PC-9 (cell line): ENCODE measurements around the gene NAA25. TPM values are rescaled to one million over a fixed set of nuclear protein-coding genes. Genes with fewer than 3 reads are reported as not detected.

Source experiments
- BruUV-seq: library from RNA; stranded (reverse); fragments of 400-500 nt; replicated peaks from 2 replicates; lab custom pipeline; 2021; lab: Mats Ljungman, UMichigan
- CTCF ChIA-PET: fragments of 300-600 bp; sonication (Branson Sonifier 250); formaldehyde crosslinking; loops from one replicate; lab custom pipeline; 2022; ENCODE audit warnings: antibody characterized with exemption; lab: Charles Lee
- POLR2A ChIA-PET: fragments of 300-600 bp; sonication (Branson Sonifier 250); formaldehyde crosslinking; loops from one replicate; lab custom pipeline; 2022; ENCODE audit warnings: antibody characterized with exemption; ENCODE audit not compliant: unreplicated experiment; lab: Charles Lee
- DNase-seq, 2 experiments: peaks; one replicate each; pipeline versions ENCODE4 v3.0.0 to v3.0.0-alpha.2; 2015 to 2022; ENCODE audit warnings: mixed read lengths in 1 of 2
- H2AFZ ChIP-seq: fragments of 200-600 bp; sonication (generic); 2 replicates; pipeline ENCODE4 v1.8.1; 2017; ENCODE audit warnings: antibody characterized with exemption
- H3F3A ChIP-seq: fragments of 200-600 bp; sonication (generic); 2 replicates; pipeline ENCODE4 v1.8.1; 2017; ENCODE audit warnings: antibody characterized with exemption, mild to moderate bottlenecking, low read depth; ENCODE audit not compliant: insufficient read depth
- H3K27ac ChIP-seq: fragments of 200-600 bp; sonication (generic); 2 replicates; pipeline ENCODE4 v1.6.1; 2016; ENCODE audit warnings: mixed run types
- H3K27me3 ChIP-seq: fragments of 200-600 bp; sonication (generic); 2 replicates; pipeline ENCODE4 v1.6.1; 2016; ENCODE audit warnings: low read depth, mixed run types; ENCODE audit not compliant: insufficient read depth
- H3K36me3 ChIP-seq: fragments of 200-600 bp; sonication (generic); 2 replicates; pipeline ENCODE4 v1.6.1; 2016; ENCODE audit warnings: low read depth, mixed run types
- H3K4me1 ChIP-seq: fragments of 200-600 bp; sonication (generic); replicated peaks from 2 replicates; pipeline ENCODE4 v1.6.1; 2016; ENCODE audit warnings: mixed run types; ENCODE audit not compliant: insufficient read depth
- H3K4me2 ChIP-seq: fragments of 200-600 bp; sonication (generic); 2 replicates; pipeline ENCODE4 v1.6.1; 2017; ENCODE audit warnings: mixed run types
- H3K4me3 ChIP-seq: fragments of 200-600 bp; sonication (generic); 2 replicates; pipeline ENCODE4 v1.6.1; 2016; ENCODE audit warnings: mixed run types
- H3K79me2 ChIP-seq: fragments of 200-600 bp; sonication (generic); 2 replicates; pipeline ENCODE4 v1.6.1; 2017; ENCODE audit warnings: low read depth, mixed run types
- H3K9me2 ChIP-seq: fragments of 200-600 bp; sonication (generic); 2 replicates; pipeline ENCODE4 v1.8.1; 2017; ENCODE audit warnings: mild to moderate bottlenecking; ENCODE audit not compliant: insufficient read depth
- H3K9me3 ChIP-seq: fragments of 200-600 bp; sonication (generic); 2 replicates; pipeline ENCODE4 v1.8.1; 2016; ENCODE audit warnings: low read depth; ENCODE audit not compliant: insufficient read depth
- H4K20me1 ChIP-seq: fragments of 200-600 bp; sonication (generic); 2 replicates; pipeline ENCODE4 v1.8.1; 2017; ENCODE audit not compliant: insufficient read depth
- CTCF ChIP-seq: fragments of 200-600 bp; sonication (generic); conservative IDR thresholded peaks from 2 replicates; pipeline ENCODE4 v1.6.1; 2017; ENCODE audit warnings: mixed run types, antibody characterized with exemption, mild to moderate bottlenecking, moderate library complexity
- EZH2 ChIP-seq: fragments of 200-600 bp; sonication (generic); IDR thresholded peaks from 2 replicates; pipeline ENCODE4 v1.8.0; 2017; ENCODE audit warnings: antibody characterized with exemption, low read depth
- intact Hi-C: fragments of 100-400 bp; cut with micrococcal nuclease; formaldehyde crosslinking; loops from one replicate; pipeline ENCODE4 v1.10.0; 2022; ENCODE audit not compliant: unreplicated experiment
- total RNA-seq: library from RNA; stranded (reverse); gene quantifications from 2 replicates; pipeline ENCODE4 v1.2.3, GENCODE V29; 2021

NAA25 gene
- total RNA-seq, 1 experiment from 2014 or later = 37.0 TPM

- Histone ChIP-seq H3K36me3 (no peaks in the 10 kb centered on the region), H3K79me2 (peaks cover 25% of the 10 kb centered on the region), H4K20me1 (no peaks in the 10 kb centered on the region), H3K4me1 (peaks cover 29% of the 10 kb centered on the region), H3F3A (peaks cover 41% of the 10 kb centered on the region), H3K27me3 (no peaks in the 10 kb centered on the region), H3K4me3 (no peak overlapping the region), H3K9me2 (no peaks in the 10 kb centered on the region), H2AFZ (no peak overlapping the region), H3K27ac (no peak overlapping the region), H3K9me3 (no peaks in the 10 kb centered on the region), H3K4me2 (no peak overlapping the region)
- no TSS peak for BruUV-seq
- TF ChIP-seq CTCF (no peak), EZH2 (no peak)
- DNase-seq = no peak
- ChIA-PET CTCF (interaction anchor here (0.6 kb wide), 1 partner anchor 217 kb away, joined by 3 read pairs; no protein-coding TSS in a partner anchor), POLR2A (no interaction called here)
- intact Hi-C loops = no loop called here
Observed at GRCh38 chr12:112008918-112009317, 99.7 kb downstream of the NAA25 start.

- Histone ChIP-seq H3K27ac (no peak overlapping the region), H3K36me3 (no peaks in the 10 kb centered on the region), H3K4me1 (peaks cover 29% of the 10 kb centered on the region), H3K79me2 (peaks cover 25% of the 10 kb centered on the region), H3K4me2 (no peak overlapping the region), H3F3A (peaks cover 36% of the 10 kb centered on the region), H3K27me3 (no peaks in the 10 kb centered on the region), H3K9me3 (no peaks in the 10 kb centered on the region), H4K20me1 (no peaks in the 10 kb centered on the region), H3K4me3 (no peak overlapping the region), H3K9me2 (no peaks in the 10 kb centered on the region), H2AFZ (no peak overlapping the region)
- POLR2A ChIA-PET = no interaction called here
- no peak for TF ChIP-seq EZH2
- TF ChIP-seq CTCF = no peak
- intact Hi-C loops = no loop called here
- DNase-seq = no peak
- CTCF ChIA-PET = no interaction called here
- no TSS peak for BruUV-seq
Observed at GRCh38 chr12:112007945-112008344, 100.6 kb downstream of the NAA25 start.

GRCh38 chr12:112005419-112006395 is 102.9 kb downstream of the NAA25 start:
- no peak overlapping the region; the same call in 1 of the 2 replicates for H3K4me3 ChIP-seq
- peak in 1 of 2 experiments; percentile 39 for DNase-seq
- POLR2A ChIA-PET = interaction anchor here (0.6 kb wide), 1 partner anchor 285 kb away, joined by 4 read pairs; no protein-coding TSS in a partner anchor

More at GRCh38 chr12:112005419-112006395, 102.9 kb downstream of the NAA25 start:
- H3K9me2 ChIP-seq = no peaks in the 10 kb centered on the region
- H3K4me2 ChIP-seq = peak overlapping the region; percentile 56
- no peaks in the 10 kb centered on the region for H3K9me3 ChIP-seq
- H3F3A ChIP-seq = peaks cover 17% of the 10 kb centered on the region; the same call in 1 of the 2 replicates
- H2AFZ ChIP-seq = peak overlapping the region; percentile 66; the same call in 1 of the 2 replicates
- H3K79me2 ChIP-seq = peaks cover 9% of the 10 kb centered on the region
- H3K4me1 ChIP-seq = peaks cover 14% of the 10 kb centered on the region
- no TSS peak for BruUV-seq
- CTCF ChIA-PET = interaction anchor here (0.6 kb wide), 1 partner anchor 141 kb away, joined by 3 read pairs; no protein-coding TSS in a partner anchor
- TF ChIP-seq EZH2 (no peak), CTCF (no peak)
- no peaks in the 10 kb centered on the region for H3K27me3 ChIP-seq
- H3K27ac ChIP-seq = peak overlapping the region; percentile 40
- intact Hi-C loops = no loop called here
- H4K20me1 ChIP-seq = no peaks in the 10 kb centered on the region
- H3K36me3 ChIP-seq = no peaks in the 10 kb centered on the region
